SK-N-SH treated with all-trans-retinoic acid at 6 μM for 48 hours (cell line): ENCODE data around the gene TMEM30B.

Experiments used
- TCF4 ChIP-seq: fragments of 250-450 bp; sonication (Bioruptor Pico); IDR thresholded peaks from 2 replicates; pipeline ENCODE4 v1.8.0; 2021; ENCODE audit warnings: mild to moderate bottlenecking, moderate library complexity, borderline replicate concordance
- TF ChIP-seq, protein P1 (sequence below): fragments of 250-450 bp; sonication (Bioruptor Pico); IDR thresholded peaks from 2 replicates; pipeline ENCODE4 v1.8.0; 2020; ENCODE audit warnings: mild to moderate bottlenecking, moderate library complexity, borderline replicate concordance

DNA sequence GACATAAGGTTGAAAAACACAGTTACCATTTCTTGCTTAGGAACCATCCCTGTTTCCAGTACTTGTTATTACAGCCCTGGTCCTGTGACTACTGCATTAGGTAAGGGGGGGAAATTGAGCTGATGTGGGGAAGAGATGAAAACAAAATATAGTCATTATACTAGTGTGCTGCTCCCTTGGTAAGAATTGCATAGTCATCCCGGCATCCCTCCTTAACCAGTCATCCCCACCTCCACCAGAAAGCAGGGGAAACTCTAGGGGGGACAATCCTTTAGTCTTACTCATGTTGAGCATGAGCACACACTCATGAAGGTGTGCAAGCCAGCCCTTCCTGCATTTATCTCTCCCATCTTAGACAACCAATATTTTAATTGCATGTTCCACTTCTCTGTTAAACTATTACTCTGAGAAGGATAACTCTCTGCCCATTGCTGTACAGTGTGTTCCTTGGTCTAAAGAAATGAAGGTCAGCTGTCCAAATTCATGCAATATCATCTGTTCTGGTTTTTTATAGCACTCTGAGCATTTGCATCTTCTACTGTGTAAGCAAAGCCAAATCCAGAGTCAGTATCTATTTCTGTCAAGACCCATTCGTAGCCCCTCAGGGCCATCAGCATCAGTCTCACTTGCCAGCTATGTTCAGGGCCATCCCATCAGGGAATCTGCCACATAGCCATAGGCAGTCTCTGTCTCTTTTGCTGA, 46.8 kb downstream of the TMEM30B start:
- TF ChIP-seq, protein P1, sequence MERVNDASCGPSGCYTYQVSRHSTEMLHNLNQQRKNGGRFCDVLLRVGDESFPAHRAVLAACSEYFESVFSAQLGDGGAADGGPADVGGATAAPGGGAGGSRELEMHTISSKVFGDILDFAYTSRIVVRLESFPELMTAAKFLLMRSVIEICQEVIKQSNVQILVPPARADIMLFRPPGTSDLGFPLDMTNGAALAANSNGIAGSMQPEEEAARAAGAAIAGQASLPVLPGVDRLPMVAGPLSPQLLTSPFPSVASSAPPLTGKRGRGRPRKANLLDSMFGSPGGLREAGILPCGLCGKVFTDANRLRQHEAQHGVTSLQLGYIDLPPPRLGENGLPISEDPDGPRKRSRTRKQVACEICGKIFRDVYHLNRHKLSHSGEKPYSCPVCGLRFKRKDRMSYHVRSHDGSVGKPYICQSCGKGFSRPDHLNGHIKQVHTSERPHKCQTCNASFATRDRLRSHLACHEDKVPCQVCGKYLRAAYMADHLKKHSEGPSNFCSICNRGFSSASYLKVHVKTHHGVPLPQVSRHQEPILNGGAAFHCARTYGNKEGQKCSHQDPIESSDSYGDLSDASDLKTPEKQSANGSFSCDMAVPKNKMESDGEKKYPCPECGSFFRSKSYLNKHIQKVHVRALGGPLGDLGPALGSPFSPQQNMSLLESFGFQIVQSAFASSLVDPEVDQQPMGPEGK (CRISPR knock-in tag) = no peak
- TF ChIP-seq TCF4 = no peak
